Epithelial cell of prostate (primary cell): Measurements from ENCODE around the gene MST1.

Source experiments
- DNase-seq: peaks from one replicate; pipeline ENCODE4 v3.0.0-alpha.2; 2011; ENCODE audit warnings: low read depth, low spot score
- H3K27ac ChIP-seq: fragments of 450-650 bp; 2 replicates; pipeline ENCODE4 v1.5.1; 2017; ENCODE audit warnings: mild to moderate bottlenecking

The MST1 gene

GRCh38 chr3:49662720-49663413 is 26.4 kb downstream of the MST1 start:
- DNase-seq: no peak

GRCh38 chr3:49662021-49662420 is 27.3 kb downstream of the MST1 start:
- no peak for DNase-seq
- H3K27ac ChIP-seq: no peak overlapping the region

More at GRCh38 chr3:49662720-49663413, 26.4 kb downstream of the MST1 start:
- no peak overlapping the region for H3K27ac ChIP-seq

GRCh38 chr3:49661281-49661680 is 28.0 kb downstream of the MST1 start:
- DNase-seq: no peak
- H3K27ac ChIP-seq: no peak overlapping the region

- no peak overlapping the region for H3K27ac ChIP-seq
- DNase-seq: no peak
Measured at GRCh38 chr3:49659756-49660155, 29.5 kb downstream of the MST1 start.

GRCh38 chr3:49658711-49659110 is 30.6 kb downstream of the MST1 start:
- DNase-seq: no peak
- no peak overlapping the region for H3K27ac ChIP-seq

- H3K27ac ChIP-seq: no peak overlapping the region
- DNase-seq: no peak
Measured at GRCh38 chr3:49657208-49657915, 31.9 kb downstream of the MST1 start.

- DNase-seq: no peak
- H3K27ac ChIP-seq: no peak overlapping the region
Measured at GRCh38 chr3:49656541-49657112, 32.6 kb downstream of the MST1 start.

- no peak overlapping the region for H3K27ac ChIP-seq
- no peak for DNase-seq
Measured at GRCh38 chr3:49655731-49656285, 33.5 kb downstream of the MST1 start.

- H3K27ac ChIP-seq: no peak overlapping the region
- no peak for DNase-seq
Measured at GRCh38 chr3:49654955-49655556, 34.2 kb downstream of the MST1 start.

GRCh38 chr3:49654176-49654825 is 35.0 kb downstream of the MST1 start:
- DNase-seq: no peak
- no peak overlapping the region for H3K27ac ChIP-seq

- DNase-seq: no peak
- no peak overlapping the region for H3K27ac ChIP-seq
Measured at GRCh38 chr3:49653621-49654020, 35.7 kb downstream of the MST1 start.

- no peak for DNase-seq
- no peak overlapping the region for H3K27ac ChIP-seq
Measured at GRCh38 chr3:49652903-49653415, 36.3 kb downstream of the MST1 start.

- no peak for DNase-seq
- H3K27ac ChIP-seq: no peak overlapping the region
Measured at GRCh38 chr3:49652218-49652902, 36.9 kb downstream of the MST1 start.

GRCh38 chr3:49650637-49651036 is 38.6 kb downstream of the MST1 start:
- no peak for DNase-seq
- no peak overlapping the region for H3K27ac ChIP-seq

GRCh38 chr3:49650177-49650576 is 39.1 kb downstream of the MST1 start:
- no peak overlapping the region for H3K27ac ChIP-seq
- no peak for DNase-seq

- no peak overlapping the region for H3K27ac ChIP-seq
- DNase-seq: no peak
Measured at GRCh38 chr3:49649576-49649975, 39.7 kb downstream of the MST1 start.

- no peak overlapping the region for H3K27ac ChIP-seq
- DNase-seq: no peak
Measured at GRCh38 chr3:49648354-49649019, 40.8 kb downstream of the MST1 start.

- no peak overlapping the region for H3K27ac ChIP-seq
- no peak for DNase-seq
Measured at GRCh38 chr3:49647741-49648140, 41.5 kb downstream of the MST1 start.

- DNase-seq: no peak
- no peak overlapping the region for H3K27ac ChIP-seq
Measured at GRCh38 chr3:49646236-49646635, 43.0 kb downstream of the MST1 start.
